GM18508 (cell line): ENCODE data around the gene TMCO2.
"Not testable (repeated sequence)": the region's sequence is repeated elsewhere in the genome, so short reads cannot be mapped to it uniquely, and the experiment has no call there.

Source experiments
- ATAC-seq: cut with Tn5 transposase; IDR thresholded peaks from one replicate; pipeline ENCODE4 v1.9.1; 2021; ENCODE audit warnings: moderate number of reproducible peaks; ENCODE audit not compliant: insufficient read depth, unreplicated experiment

TMCO2 gene

GRCh38 chr1:40247655-40248054, at the start of gene TMCO2:
Gene TMCO2 (plus strand): TSS chr1:40247937. CDS start chr1:40247994, 57 bp downstream.
- ATAC-seq = no peak

GRCh38 chr1:40199126-40199525, 48.6 kb upstream of the TMCO2 start:
- no peak for ATAC-seq

GRCh38 chr1:40204856-40205255, 42.9 kb upstream of the TMCO2 start:
- ATAC-seq = no peak

- ATAC-seq = no peak
These were observed 37.1 kb upstream of the TMCO2 start for GRCh38 chr1:40210511-40211204.

- ATAC-seq = no peak
These were observed 29.4 kb upstream of the TMCO2 start for GRCh38 chr1:40218333-40218732.

- ATAC-seq = not testable (repeated sequence)
These were observed 26.2 kb upstream of the TMCO2 start for GRCh38 chr1:40221471-40221905.

GRCh38 chr1:40221977-40222772, 25.6 kb upstream of the TMCO2 start:
- ATAC-seq = no peak

- no peak for ATAC-seq
These were observed 23.7 kb upstream of the TMCO2 start for GRCh38 chr1:40224040-40224439.

GRCh38 chr1:40226192-40226591, 21.5 kb upstream of the TMCO2 start:
- ATAC-seq = no peak

GRCh38 chr1:40232444-40232843, 15.3 kb upstream of the TMCO2 start:
- ATAC-seq = no peak

GRCh38 chr1:40239626-40240025, 8.1 kb upstream of the TMCO2 start:
- ATAC-seq = no peak

- ATAC-seq = no peak
These were observed 7.3 kb upstream of the TMCO2 start for GRCh38 chr1:40240390-40240789.

- no peak for ATAC-seq
These were observed 6.4 kb upstream of the TMCO2 start for GRCh38 chr1:40241362-40241761.

- no peak for ATAC-seq
These were observed 4.4 kb upstream of the TMCO2 start for GRCh38 chr1:40243351-40243750.

GRCh38 chr1:40244138-40244744, 3.5 kb upstream of the TMCO2 start:
- no peak for ATAC-seq

- no peak for ATAC-seq
These were observed 2.1 kb upstream of the TMCO2 start for GRCh38 chr1:40245686-40246085.

GRCh38 chr1:40248412-40248811, 675 bp downstream of the TMCO2 start:
- no peak for ATAC-seq

GRCh38 chr1:40251456-40251855, 3.7 kb downstream of the TMCO2 start:
- no peak for ATAC-seq

- ATAC-seq = no peak
These were observed 4.9 kb downstream of the TMCO2 start for GRCh38 chr1:40252601-40253000.

- no peak for ATAC-seq
These were observed 7.5 kb downstream of the TMCO2 start for GRCh38 chr1:40255231-40255630.

GRCh38 chr1:40256401-40257084, 8.8 kb downstream of the TMCO2 start:
- no peak for ATAC-seq
